HG03066 (cell line): ENCODE measurements around the gene CDC5L.

Source experiments
- ATAC-seq: cut with Tn5 transposase; IDR thresholded peaks from one replicate; pipeline ENCODE4 v1.9.1; 2021; ENCODE audit warnings: low read depth; ENCODE audit not compliant: unreplicated experiment

Gene CDC5L

DNA sequence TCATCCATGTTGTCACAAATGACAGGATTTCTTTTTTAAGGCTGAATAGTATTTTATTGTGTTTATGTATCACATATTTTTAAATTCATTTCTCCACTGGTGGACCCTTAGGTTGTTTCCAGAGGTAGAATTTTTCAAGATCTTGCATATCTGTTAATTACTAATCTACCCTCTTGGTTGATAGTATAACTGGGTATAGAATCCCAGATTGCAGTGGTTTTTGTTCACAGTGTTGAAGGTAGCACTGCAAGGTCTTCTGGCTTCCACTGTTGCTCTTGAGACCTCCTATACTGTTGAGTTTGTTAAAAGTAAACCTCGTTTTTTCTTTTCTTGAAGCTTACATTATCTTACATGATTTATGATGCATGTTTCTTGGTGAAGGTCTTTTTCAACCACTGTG is 22.9 kb downstream of the CDC5L start:
- no peak for ATAC-seq

DNA sequence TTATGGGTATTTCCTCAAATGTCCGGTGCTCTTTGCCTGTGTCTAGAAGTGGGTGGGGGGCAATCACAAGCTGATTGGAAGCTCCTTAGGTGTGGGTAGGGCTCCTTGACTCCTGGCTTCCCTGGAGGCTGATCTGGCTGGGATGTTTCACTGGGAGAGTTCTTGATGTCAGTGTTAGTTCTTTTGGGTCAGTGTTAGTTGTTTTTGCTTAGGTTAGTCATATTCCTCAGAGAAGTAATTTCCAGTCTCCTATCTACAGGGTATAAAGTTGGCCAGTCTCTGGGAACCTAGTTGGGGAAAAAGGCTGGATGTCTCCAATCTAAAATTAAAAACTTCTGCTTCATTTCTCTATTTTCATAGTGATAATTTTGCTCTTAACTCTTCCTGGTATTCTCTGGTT is 23.6 kb downstream of the CDC5L start:
- no peak for ATAC-seq

DNA sequence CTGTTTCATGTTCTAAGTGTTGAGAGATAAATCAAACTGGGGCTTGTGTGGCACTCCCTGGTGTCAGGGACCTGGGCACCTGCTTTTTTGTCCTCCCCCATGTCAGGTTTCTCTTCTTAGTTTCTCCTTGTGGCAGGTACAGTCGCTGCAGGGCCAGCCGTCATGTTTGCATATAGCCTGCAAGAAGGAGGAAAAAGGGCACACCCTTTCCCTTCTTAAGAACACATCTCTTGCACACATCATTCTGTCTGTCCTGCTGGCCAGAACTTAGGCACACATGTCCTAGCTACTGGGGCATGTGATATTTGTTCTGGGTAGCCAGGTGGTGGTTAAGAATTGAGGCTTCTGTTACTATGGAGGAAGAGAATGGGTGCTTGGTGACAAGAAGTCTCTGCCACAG is 27.9 kb downstream of the CDC5L start:
- no peak for ATAC-seq

DNA sequence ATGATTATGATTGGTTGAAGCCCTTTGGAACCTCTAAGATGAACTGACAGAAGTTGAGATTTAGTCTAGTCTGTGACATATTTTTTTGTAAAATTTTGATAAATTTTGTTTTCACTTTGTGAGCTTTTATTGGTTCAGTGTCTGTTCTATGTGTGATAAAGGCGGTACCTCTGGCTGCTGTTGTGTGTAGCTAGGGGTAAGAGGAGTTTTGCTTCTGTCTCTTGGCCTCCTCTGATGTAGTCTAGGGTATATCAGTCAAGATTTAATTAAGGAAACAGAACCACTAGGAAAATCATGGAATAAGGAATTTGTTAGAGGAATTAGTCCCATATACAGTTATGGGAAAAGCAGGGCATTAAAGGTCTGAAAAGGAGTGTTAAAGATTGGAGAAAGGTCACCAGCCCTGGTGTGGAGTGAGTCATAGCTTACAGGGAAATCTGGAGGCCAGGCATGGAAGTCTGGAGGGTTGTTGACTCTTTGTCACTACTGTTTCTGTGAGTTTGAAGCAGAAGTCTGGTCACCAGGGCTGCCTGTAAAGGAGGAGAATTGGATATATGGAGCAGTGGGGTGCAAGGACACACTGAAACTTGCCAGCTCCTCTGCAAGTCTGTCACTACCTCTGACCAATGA is 28.5 kb downstream of the CDC5L start:
- no peak for ATAC-seq

DNA sequence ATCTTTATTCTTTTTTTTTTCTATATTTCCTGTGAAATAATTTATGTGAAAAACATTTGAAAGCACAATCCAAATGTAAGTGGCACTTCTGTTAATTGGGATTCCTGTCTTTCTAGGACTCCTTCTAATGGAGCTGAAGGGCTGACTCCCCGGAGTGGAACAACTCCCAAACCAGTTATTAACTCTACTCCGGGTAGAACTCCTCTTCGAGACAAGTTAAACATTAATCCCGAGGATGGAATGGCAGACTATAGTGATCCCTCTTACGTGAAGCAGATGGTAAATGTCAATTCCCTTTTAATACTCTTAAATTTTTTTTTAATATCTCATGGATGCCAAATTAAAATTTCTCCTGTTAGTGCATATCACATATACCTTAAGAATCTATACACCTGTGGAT is 35.0 kb downstream of the CDC5L start:
- ATAC-seq: no peak

DNA sequence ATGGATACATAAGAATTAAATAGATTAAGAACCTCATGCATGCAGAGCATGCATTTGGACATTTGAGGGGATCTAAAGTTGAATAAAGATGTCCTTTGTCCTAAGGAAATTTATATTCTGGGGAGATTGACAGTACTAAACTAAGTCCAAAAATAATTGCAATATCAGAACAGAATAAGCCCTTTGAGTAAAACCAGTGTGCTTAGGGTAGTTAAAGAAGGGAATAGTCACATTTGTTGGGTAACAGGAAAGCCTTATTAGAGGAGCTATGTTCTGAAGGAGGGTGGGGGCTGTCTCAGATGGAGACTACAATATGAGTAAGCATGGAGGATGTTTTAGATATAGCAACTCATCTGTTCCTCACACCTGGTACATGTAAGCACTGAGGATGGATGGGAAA is 35.8 kb downstream of the CDC5L start:
- no peak for ATAC-seq

DNA sequence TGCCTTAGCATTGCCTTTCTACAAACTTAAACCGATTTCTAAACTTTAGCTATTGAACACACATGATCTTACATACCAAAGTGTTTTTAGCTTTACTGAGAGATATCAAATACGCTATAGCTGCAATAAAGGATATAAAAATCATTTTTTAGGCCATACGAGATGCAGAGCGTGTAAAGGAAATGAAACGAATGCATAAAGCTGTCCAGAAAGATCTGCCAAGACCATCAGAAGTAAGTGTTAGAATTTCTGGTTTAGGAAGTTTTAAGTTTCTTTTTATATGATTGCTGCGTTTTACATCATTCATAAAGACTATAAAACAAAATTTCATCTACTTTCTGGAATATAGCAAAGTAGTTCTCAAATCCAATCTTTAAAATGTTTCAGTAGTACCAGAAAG is 38.4 kb downstream of the CDC5L start:
- ATAC-seq: no peak

DNA sequence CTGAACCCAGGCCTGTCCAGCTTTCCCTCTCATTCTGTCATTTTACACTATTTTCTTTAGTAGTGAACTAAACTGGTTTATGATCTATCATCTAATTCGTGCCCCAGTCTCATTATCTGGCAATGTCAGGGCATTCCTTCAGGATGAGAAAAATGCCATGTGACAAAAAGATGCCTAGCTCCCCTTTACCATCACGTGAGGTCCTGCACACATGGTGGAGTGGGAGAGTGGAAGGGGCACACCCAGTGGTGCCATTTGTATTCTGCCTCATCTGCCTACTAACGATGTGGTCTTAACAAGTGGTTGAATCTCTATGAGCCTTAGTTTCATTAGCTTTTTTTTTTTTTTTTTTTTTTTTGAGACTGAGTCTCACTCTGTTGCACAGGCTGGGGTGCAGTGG is 41.2 kb downstream of the CDC5L start:
- ATAC-seq: no peak

DNA sequence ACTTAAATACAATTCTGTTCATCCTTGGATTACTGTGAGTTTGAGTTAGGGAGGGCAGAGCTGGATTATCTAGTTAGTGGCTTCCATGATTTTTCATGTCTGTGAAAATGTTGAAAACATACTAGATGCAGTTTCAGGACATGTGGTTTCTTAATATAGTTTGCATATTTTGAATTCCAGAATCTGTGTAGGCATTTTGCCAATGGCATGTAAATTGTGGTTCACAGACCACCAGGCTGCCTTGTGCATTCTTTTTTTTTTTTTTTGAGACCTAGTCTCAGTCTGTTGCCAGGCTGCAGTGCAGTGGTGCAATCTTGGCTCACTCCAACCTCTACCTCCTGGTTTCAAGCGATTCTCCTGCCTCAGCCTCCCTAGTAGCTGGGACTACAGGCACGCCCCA is 42.8 kb downstream of the CDC5L start:
- no peak for ATAC-seq

DNA sequence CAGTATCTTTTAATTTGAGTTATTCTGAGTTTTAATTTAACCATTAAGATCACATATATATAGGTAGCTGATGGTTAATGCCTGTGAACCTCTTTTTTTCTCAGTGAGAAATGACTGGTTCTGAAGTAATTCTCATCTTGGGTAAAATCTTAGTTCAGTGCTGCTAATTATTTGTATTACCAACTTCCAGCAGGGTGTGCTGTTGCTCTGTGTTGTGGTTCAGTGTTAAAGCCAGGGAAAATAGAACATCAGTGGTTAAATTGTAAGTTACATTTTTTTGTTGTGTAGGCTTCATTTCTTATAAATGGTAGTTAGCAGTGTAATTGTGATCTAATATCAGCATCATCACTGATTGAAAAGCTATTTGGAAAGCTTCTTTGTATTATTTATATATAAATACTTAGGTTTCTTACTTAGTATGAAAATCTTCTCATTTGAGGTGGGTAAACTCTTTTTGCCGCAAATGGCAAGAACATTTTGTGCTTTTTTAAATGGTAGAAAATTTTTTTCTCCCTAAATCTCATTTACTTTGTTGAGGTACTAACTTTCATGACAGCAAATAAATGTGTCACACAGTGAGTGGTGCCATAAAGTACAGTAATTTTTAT is 43.7 kb downstream of the CDC5L start:
- ATAC-seq: no peak

DNA sequence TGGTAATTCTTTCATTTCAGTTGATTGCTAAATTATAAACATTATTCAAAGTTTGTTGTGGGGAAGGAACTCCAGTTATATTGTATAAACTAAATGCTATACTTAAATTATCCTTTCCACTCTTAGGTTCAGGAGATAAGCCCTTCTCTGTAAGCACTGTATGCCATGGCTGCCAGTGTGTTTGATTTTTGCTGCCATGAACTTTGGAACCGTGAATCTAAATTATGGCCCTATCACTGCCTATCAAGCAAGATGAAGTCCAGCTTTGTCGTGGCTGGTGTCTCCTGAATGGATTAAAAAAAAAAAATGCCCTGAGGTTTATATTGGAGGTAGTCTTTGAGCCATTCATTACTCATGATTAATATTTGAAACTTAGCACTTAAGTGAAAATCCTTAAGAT is 44.7 kb downstream of the CDC5L start:
- no peak for ATAC-seq

DNA sequence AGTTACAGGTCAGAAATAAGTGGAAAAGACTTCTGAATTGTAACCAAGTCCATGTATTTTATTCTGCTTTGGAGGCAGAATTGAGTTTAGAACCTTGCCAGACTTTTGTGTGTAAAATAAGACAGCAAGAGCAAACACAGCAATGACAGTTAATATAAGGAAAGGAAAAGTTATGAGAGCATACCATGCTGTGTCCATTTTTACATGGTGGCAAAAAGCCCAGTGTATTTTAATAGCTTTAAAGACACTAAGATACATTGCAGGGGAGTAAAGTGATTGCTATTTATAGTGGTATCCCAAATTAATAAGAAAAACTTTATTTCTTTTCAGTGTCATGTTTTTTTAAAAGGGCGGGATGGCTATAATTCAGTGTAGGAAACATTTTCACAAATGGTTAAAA is 45.2 kb downstream of the CDC5L start:
- no peak for ATAC-seq

DNA sequence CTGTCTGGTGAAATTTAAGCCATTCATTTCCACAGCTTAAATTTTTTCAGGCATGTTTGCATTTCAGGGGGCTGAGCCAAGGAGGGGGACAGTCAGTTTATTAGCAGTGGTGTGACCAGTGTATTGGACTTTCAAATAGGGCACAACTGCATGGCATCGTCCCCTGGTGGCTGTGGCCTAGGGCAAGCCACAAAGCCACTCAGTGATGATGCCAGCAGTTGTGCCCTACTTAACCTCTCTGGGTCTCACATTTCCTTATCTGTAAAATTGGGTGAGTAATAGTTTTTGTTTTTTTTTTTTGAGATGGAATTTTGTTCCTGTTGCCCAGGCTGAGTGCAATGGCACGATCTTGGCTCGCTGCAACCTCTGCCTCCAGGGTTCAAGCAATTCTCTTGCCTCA is 48.0 kb downstream of the CDC5L start:
- ATAC-seq: no peak

DNA sequence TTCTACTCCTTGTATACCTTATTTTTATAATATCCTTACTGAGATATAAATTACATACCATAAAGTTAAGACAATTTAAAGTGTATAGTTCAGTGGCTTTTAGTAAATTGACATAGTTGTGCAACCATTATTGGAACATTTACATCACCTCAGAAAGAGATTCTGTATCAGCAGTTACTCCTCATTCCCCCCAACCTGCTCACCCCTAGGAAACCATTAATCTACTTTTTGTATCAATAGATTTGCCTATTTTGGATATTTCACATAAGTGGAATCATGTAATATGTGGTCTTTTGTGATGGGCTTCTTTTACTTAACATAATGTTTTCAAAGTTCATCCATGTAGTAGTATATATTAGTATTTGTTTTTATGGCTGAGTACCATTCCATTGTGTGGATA is 51.3 kb downstream of the CDC5L start:
- no peak for ATAC-seq

DNA sequence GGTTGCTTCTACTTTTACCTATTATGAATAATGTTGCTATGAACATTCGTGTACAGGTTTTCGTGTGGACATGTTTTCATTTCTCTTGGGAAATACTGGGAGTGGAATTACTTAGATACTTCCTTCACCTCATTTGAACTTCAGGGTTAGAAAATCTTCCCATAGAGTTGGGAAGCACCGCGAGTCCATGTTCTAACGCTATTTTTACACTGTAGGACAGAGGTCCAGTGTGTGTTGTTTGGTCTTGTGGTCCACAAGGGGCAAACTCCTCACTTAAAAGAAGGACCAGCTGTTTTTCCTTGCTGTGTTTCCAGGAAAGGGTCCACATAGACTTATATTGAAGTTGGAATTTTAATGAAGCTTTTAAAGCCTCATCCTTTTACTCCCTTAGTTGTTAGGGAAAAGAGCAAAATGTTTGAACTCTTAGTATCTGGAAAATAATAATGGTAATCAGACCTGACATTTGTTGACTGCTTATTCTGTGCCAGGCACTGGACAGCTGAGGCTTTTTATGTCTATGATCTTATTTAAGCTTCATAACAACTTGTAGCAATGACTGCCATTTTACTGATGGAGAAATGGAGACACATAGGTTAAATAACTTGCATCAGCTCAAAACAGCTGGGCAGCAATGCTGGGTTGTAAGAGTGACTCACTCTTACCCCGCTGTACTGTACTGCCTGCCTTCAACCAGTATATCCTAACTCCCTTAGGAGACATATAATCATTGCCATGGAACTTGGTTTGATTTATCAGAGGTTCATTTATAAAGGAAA is 52.0 kb downstream of the CDC5L start:
- no peak for ATAC-seq

DNA sequence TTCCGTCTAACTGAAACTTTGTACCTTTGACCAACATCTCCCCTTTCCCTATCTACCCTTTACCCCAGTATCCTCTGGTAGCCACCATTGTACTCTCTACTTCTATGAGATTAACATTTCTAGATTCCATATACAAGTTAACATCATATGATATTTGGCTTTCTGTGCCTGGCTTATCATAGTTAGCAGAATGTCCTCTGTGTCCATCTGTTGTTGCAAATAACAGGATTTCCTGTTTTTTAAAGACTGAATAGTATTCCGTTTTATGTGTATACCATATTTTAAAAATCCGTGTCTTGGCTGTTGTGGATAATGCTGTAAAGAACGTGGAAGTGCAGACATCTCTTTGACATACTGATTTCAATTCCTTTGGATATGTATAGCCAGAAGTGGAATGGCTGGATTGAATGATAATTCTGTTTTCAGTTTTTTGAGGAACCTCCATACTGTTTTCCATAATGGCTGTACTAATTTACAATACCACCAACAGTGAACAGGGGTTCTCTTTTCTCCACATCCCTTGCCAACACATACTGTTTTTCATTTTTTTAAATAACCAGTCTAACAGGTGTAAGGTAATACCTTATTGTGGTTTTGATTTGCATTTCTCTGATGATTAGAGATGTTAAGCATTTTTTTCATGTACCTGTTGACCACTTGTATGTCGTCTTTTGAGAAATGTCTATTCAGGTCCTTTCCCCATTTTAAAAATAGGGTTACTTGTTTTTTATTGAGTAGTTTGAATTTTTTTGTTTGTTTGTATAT is 53.8 kb downstream of the CDC5L start:
- ATAC-seq: no peak

DNA sequence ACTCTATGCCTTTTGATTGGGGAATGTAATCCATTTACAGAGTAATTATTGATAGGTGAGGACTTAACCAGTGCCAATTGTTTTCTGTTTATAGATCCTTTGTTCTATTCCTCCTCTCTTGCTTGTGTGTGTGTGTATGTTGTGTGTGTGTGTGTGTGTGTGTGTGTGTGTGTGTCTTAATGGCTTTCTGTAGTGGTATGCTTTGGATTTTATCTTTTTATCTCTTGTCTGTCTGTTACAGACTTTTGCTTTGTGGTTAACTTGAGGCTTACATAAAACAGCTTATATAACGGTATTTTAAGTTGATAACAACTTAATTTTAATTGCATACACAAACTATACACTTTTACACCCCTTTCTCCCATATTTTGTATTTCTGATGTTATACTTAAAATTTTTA is 54.7 kb downstream of the CDC5L start:
- no peak for ATAC-seq

DNA sequence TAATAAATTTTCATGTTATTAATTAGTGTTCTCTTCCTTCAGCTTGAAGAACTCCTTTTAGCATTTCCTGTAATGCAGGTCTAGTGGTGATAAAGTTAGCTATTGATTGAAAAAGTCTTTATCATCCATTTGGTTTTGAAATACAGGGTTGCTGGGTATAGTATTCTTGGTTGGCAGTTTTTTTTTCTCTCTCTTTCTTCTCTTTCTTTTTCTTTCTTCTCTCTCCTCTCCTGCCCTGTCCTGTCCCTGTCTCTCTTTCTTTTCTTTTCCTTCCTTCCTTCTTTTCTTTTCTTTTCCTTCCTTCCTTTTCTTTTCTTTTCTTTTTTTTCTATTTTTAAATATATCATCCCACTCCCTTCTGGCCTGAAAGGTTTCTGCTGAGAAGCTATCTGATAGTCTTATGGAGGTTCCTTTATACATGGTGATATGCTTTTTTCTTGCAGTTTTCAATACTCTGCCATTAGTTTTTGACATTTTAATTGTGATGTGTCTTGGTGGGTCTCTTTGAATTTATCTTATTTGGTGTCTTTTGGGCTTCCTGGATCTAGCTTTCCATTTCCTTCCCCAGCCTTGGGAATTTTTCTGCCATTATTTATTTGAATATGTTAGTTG is 55.4 kb downstream of the CDC5L start:
- no peak for ATAC-seq

DNA sequence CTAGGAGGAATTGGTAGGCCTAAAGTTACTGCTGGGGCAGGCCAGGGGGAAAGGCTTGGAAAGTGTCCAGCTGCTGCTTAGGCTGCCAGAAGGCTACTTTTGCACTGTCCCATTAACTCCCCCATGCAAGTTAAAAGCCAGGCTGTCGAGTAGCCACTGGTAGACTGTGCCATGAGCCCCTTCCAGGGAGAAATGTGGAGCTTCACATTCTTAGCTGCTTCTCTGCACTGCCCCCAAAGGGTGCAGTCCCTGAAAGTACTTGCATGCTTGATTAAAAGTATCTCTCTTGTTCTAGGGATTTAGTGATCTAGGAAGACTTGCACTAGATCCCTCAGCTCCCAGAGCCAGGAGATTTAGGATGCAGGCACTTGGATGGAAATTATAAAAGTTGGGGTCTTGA is 57.3 kb downstream of the CDC5L start:
- ATAC-seq: no peak

DNA sequence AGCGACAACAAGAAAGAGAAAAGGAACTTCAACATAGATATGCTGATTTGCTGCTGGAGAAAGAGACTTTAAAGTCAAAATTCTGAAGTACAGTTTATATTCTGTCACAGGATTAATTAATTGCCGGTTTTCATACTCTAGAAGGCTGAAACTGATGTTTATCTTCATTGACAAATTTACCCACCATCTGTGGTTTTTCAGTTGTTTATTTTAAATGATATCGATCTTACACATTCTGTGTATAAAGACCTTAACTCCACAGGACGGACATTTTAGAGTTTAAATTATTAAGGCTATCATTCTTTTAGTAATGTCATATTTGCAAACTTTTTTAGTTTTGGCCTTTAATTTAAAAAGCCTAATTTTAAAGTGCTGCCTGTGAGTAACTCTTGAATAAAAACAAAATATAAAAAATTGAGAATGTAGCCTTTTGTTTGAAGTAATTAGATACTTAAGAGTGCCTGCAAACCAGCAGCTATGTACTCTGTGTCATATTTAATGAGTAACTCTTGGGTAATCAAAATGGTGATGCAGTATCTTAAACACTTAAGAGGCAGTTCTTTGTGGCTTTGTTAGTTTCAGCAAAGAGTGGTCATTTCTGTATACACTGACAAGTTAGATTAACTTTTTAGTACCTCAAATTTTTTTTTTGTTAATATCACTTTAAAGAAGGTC is 59.3 kb downstream of the CDC5L start:
- ATAC-seq: no peak
